Activated B cell treated with CpG ODN at 0.5 μM for 24 hours (primary cell): ENCODE results near the gene SST. TPM values are rescaled to one million over a fixed set of nuclear protein-coding genes. Genes with fewer than 3 reads are reported as not detected.

Experiments used
- ATAC-seq: fragments of 200-7000 bp; cut with Tn5 transposase; one replicate; pipeline ENCODE4 v1.10.0; 2021; ENCODE audit warnings: low read depth, mild to moderate bottlenecking, moderate library complexity
- CTCF ChIA-PET: fragments of 350-600 bp; sonication (Branson Sonifier 250); formaldehyde crosslinking; loops from one replicate; lab custom pipeline; 2021; ENCODE audit warnings: antibody characterized with exemption; lab: Charles Lee
- POLR2A ChIA-PET: fragments of 350-600 bp; sonication (Branson Sonifier 250); formaldehyde crosslinking; loops from one replicate; lab custom pipeline; 2021; ENCODE audit warnings: antibody characterized with exemption; lab: Charles Lee
- DNase-seq: peaks from one replicate; pipeline ENCODE4 v3.0.0; 2022
- H3K27ac Mint-ChIP-seq: one replicate; pipeline ENCODE4 v1.8.0; 2020; ENCODE audit warnings: mixed read lengths
- H3K27me3 Mint-ChIP-seq: one replicate; pipeline ENCODE4 v1.8.0; 2021; ENCODE audit warnings: mixed read lengths
- H3K36me3 Mint-ChIP-seq: one replicate; pipeline ENCODE4 v1.8.0; 2021; ENCODE audit warnings: low read depth, mixed read lengths
- H3K4me1 Mint-ChIP-seq: one replicate; pipeline ENCODE4 v1.8.0; 2021; ENCODE audit warnings: mixed read lengths
- H3K4me3 Mint-ChIP-seq: one replicate; pipeline ENCODE4 v1.8.0; 2020; ENCODE audit warnings: mild to moderate bottlenecking, mixed read lengths
- H3K9me3 Mint-ChIP-seq: one replicate; pipeline ENCODE4 v1.8.0; 2020; ENCODE audit warnings: mixed read lengths
- intact Hi-C: fragments of 100-400 bp; cut with micrococcal nuclease; formaldehyde crosslinking; loops from one replicate; pipeline ENCODE4 v1.15.1; 2024
- total RNA-seq: library from RNA; stranded (reverse); gene quantifications from 2 replicates; pipeline ENCODE4 v1.2.3, GENCODE V29; 2022
- TF ChIP-seq, protein P1 (sequence below): fragments of 200-600 bp; IDR thresholded peaks from one replicate; pipeline ENCODE4 v1.8.0; 2022; ENCODE audit warnings: antibody characterized with exemption, mild to moderate bottlenecking

The SST gene
- total RNA-seq, 1 donor from 2014 or later: not detected

DNA sequence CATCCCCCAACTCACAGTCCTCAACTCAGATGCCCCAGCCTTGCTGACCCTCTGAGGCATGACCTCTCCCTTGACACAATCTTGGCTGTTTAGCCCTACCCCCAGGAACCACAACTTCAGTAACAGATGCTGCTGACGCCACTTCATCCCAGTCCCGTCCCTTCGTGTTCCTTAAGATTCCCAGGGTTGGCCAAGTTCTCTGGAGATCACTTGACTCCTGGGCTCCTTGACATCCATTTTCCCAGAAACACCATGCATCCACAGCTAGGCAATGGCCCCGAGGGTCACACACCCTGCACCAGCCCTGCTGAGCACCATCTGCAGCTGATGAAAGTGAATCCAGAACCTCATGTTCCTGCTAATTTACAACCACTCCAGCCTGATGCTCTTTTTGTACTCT, 25.3 kb upstream of the SST start:
- intact Hi-C loops: no loop called here
- H3K4me3 Mint-ChIP-seq: no peak overlapping the region
- ChIA-PET POLR2A (no interaction called here), CTCF (interaction anchor here (3.6 kb wide), 1 partner anchor 16 kb away, joined by 15 read pairs; no protein-coding TSS in a partner anchor)
- ATAC-seq (no peak), DNase-seq (no peak)
- TF ChIP-seq, protein P1, sequence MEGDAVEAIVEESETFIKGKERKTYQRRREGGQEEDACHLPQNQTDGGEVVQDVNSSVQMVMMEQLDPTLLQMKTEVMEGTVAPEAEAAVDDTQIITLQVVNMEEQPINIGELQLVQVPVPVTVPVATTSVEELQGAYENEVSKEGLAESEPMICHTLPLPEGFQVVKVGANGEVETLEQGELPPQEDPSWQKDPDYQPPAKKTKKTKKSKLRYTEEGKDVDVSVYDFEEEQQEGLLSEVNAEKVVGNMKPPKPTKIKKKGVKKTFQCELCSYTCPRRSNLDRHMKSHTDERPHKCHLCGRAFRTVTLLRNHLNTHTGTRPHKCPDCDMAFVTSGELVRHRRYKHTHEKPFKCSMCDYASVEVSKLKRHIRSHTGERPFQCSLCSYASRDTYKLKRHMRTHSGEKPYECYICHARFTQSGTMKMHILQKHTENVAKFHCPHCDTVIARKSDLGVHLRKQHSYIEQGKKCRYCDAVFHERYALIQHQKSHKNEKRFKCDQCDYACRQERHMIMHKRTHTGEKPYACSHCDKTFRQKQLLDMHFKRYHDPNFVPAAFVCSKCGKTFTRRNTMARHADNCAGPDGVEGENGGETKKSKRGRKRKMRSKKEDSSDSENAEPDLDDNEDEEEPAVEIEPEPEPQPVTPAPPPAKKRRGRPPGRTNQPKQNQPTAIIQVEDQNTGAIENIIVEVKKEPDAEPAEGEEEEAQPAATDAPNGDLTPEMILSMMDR: no peak
- H3K36me3 Mint-ChIP-seq: no peaks in the 10 kb centered on the region
- H3K27me3 Mint-ChIP-seq: peaks cover 23% of the 10 kb centered on the region
- no peaks in the 10 kb centered on the region for H3K4me1 Mint-ChIP-seq
- no peak overlapping the region for H3K27ac Mint-ChIP-seq
- H3K9me3 Mint-ChIP-seq: no peaks in the 10 kb centered on the region

DNA sequence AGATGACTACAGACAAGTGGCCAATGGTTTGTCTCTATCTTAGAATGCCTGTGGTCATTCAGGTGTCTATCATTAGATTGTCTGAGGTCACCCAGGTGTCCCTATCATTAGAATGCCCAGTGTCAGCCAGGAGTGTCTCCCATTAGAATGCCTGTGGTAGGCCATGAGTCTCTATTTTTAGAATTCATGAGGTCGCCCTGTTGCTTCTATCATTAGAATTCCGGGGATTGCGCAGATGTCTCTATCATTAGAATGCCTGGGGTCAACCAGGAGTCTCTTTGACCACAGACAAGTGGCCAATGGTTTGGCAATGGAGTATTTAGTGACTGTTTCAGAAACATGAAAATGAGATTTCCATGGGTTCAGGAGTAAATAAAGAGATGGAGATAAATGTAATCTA, 24.6 kb upstream of the SST start:
- POLR2A ChIA-PET: no interaction called here
- no peak overlapping the region for H3K4me3 Mint-ChIP-seq
- TF ChIP-seq, protein P1: no peak
- intact Hi-C loops: no loop called here
- CTCF ChIA-PET: interaction anchor here (3.6 kb wide), 1 partner anchor 16 kb away, joined by 15 read pairs; no protein-coding TSS in a partner anchor
- no peaks in the 10 kb centered on the region for H3K36me3 Mint-ChIP-seq
- H3K4me1 Mint-ChIP-seq: no peaks in the 10 kb centered on the region
- DNase-seq (no peak), ATAC-seq (no peak)
- no peaks in the 10 kb centered on the region for H3K9me3 Mint-ChIP-seq
- no peak overlapping the region for H3K27ac Mint-ChIP-seq
- peaks cover 27% of the 10 kb centered on the region for H3K27me3 Mint-ChIP-seq

DNA sequence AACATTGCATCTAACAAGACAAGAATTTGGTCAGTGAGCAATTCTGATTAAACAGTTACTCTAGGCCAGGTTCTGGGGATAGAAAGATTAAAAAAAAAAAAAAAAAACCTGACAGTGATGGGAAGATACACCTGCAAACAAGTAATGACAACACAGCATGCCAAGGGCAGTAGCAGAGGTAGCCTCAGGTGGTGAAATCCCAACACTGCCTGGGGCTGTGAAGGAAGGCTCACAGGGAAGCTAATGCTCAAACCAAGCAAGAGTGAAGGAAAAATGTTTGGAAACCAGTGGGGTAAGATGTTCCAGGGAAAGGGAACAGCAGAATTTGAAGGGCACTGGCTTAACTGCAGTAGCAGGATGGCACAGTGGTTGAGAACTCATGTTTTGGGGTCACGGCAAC, 23.2 kb upstream of the SST start:
- ATAC-seq (no peak), DNase-seq (no peak)
- Mint-ChIP-seq H3K4me3 (no peak overlapping the region), H3K4me1 (no peaks in the 10 kb centered on the region), H3K9me3 (no peaks in the 10 kb centered on the region), H3K36me3 (no peaks in the 10 kb centered on the region), H3K27ac (no peak overlapping the region), H3K27me3 (peaks cover 32% of the 10 kb centered on the region)
- TF ChIP-seq, protein P1: no peak
- ChIA-PET CTCF (interaction anchor here (3.6 kb wide), 1 partner anchor 14 kb away, joined by 15 read pairs; no protein-coding TSS in a partner anchor), POLR2A (no interaction called here)
- intact Hi-C loops: no loop called here

DNA sequence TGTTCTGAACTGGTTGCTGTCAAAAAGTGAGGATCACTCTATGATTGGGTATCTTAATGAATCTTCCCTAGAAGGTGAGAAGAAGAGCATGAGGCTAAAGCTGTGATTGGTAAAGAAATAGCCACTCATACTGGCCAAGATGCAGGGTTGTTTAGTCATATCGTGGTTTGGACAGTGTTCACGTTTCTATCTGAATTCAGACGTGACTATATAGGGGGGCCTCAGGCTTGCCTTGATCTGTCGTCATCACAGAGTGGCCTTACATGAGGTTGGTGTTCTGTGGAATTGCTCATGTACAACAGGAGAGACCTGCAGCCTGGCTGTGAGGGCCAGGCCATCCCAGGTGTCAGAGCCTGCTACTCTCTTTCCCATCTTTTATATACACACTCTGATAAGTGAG, 19.8 kb upstream of the SST start:
- Mint-ChIP-seq H3K27ac (no peak overlapping the region), H3K4me1 (no peaks in the 10 kb centered on the region), H3K27me3 (peaks cover 25% of the 10 kb centered on the region), H3K9me3 (peaks cover 10% of the 10 kb centered on the region), H3K4me3 (no peak overlapping the region), H3K36me3 (no peaks in the 10 kb centered on the region)
- POLR2A ChIA-PET: no interaction called here
- ATAC-seq (no peak), DNase-seq (no peak)
- intact Hi-C loops: no loop called here
- CTCF ChIA-PET: no interaction called here
- TF ChIP-seq, protein P1: no peak

DNA sequence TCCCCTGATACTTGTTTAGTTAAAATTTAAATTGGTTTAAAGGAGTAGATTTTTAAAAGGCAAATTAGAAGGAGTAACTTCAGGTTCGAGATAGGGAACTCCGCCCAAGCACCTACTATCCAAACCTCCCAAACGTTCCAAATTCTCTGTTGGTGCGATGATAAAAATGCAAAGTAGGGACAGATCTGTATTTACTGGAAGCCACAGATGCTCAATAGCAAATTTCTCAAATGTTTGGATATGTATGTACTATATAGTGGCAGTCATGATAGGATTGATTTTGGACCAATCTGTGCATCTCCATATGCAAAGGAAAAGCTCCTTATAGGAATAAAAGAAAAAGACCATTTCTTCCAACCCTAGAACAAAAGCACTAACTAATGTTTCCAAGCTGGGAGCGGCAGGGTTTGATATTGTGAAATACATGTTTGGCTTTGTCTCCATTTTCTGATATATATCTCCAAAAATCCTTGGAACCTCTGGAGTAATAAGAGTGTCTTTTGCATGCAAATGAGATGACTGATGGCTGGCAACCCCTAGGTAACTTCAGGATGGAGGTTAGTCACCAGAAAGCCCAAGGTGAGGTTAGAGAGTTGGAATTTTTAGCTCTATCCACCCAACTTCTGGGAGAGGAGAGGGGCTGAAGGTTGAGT, 16.6 kb upstream of the SST start:
- Mint-ChIP-seq H3K27ac (no peak overlapping the region), H3K36me3 (no peaks in the 10 kb centered on the region), H3K4me1 (no peaks in the 10 kb centered on the region), H3K9me3 (peaks cover 13% of the 10 kb centered on the region), H3K4me3 (no peak overlapping the region), H3K27me3 (peaks cover 16% of the 10 kb centered on the region)
- ChIA-PET CTCF (interaction anchor here (1.3 to 2.6 kb wide), 2 partner anchors 7 to 367 kb away, joined by 6 to 13 read pairs; no protein-coding TSS in a partner anchor), POLR2A (no interaction called here)
- DNase-seq (no peak), ATAC-seq (no peak)
- TF ChIP-seq, protein P1: no peak
- intact Hi-C loops: no loop called here
